ENCODE results near the gene DPYSL5. TPM values are rescaled to one million over a fixed set of nuclear protein-coding genes. Genes with fewer than 3 reads are reported as not detected.

The DPYSL5 gene
- total RNA-seq, 2 donors from 2014 or later = 3.1 to 3.5 TPM

DNA sequence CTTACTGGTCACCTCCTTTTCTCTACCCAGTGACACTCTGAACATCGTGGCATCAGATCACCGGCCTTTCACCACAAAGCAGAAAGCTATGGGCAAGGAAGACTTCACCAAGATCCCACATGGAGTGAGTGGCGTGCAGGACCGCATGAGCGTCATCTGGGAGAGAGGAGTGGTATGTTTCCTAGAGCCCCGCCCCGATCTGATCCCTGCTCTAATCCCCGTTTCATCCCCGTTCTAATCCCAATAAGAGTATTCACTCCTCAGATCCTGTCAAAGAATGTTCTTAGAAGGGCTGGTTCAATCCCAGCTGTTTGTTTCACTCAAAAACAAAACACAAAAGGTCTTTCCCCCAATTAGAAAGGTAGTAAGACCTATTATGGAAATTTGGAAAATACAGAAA, 92.1 kb downstream of the DPYSL5 start:
- 95 to 96% methylated on average over 7 to 9 of the region's 9 CpGs for WGBS, 2 experiments (ENCODE audit: insufficient coverage in 1 of 2, insufficient read length in 1 of 2)
- no peak for DNase-seq
- Histone ChIP-seq H3K36me3 (ENCODE audit: control insufficient read depth, insufficient read depth, low read length) (no peaks in the 10 kb centered on the region), H3K27ac (ENCODE audit: low read depth, low read length) (no peak overlapping the region), H3K4me3 (ENCODE audit: low read length) (no peak overlapping the region), H3K9ac (ENCODE audit: extremely low read depth, low read length, poor library complexity, severe bottlenecking) (no peak overlapping the region), H3K9me3 (ENCODE audit: control insufficient read depth, low read length) (no peaks in the 10 kb centered on the region), H3K27me3 (ENCODE audit: control insufficient read depth, insufficient read depth, low read length, poor library complexity, severe bottlenecking) (peaks cover 6% of the 10 kb centered on the region), H3K4me1 (ENCODE audit: control insufficient read depth, insufficient read depth, low read length) (peaks cover 6% of the 10 kb centered on the region)
- no peak overlapping the region for H3K27ac Mint-ChIP-seq
- H3K9me3 Mint-ChIP-seq = no peaks in the 10 kb centered on the region
- TF ChIP-seq, protein P1, sequence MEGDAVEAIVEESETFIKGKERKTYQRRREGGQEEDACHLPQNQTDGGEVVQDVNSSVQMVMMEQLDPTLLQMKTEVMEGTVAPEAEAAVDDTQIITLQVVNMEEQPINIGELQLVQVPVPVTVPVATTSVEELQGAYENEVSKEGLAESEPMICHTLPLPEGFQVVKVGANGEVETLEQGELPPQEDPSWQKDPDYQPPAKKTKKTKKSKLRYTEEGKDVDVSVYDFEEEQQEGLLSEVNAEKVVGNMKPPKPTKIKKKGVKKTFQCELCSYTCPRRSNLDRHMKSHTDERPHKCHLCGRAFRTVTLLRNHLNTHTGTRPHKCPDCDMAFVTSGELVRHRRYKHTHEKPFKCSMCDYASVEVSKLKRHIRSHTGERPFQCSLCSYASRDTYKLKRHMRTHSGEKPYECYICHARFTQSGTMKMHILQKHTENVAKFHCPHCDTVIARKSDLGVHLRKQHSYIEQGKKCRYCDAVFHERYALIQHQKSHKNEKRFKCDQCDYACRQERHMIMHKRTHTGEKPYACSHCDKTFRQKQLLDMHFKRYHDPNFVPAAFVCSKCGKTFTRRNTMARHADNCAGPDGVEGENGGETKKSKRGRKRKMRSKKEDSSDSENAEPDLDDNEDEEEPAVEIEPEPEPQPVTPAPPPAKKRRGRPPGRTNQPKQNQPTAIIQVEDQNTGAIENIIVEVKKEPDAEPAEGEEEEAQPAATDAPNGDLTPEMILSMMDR (conservative IDR thresholded peaks at IDR 0.05) = no peak
- H3K27me3 Mint-ChIP-seq (ENCODE audit: insufficient read depth) = peaks cover 28% of the 10 kb centered on the region
- peaks cover 12% of the 10 kb centered on the region for H3K4me1 Mint-ChIP-seq
- H3K4me3 Mint-ChIP-seq = no peak overlapping the region
- H3K36me3 Mint-ChIP-seq (ENCODE audit: low read depth) = no peaks in the 10 kb centered on the region

DNA sequence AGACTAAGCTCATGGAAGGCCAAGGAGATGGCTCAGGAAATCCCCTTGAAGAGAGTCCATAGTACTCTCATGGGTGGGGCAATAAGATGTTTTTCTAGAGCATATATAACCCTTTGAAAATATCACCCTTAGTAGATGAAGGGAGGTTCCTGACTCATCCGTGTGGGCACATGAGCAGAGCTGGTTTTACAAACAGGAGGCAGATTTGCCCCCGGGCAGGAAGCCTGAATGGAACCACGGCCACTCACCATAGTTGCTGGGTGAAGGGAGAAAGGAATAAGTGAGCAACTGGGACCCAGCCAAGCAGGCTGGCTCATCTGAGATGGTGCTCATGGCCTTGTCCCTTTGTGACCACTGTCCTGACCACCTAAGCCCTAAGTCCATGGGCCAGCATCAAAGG, 93.6 kb downstream of the DPYSL5 start:
- Histone ChIP-seq H3K9me3 (ENCODE audit: control insufficient read depth, low read length) (no peaks in the 10 kb centered on the region), H3K4me1 (ENCODE audit: control insufficient read depth, insufficient read depth, low read length) (peaks cover 6% of the 10 kb centered on the region), H3K9ac (ENCODE audit: extremely low read depth, low read length, poor library complexity, severe bottlenecking) (no peak overlapping the region), H3K36me3 (ENCODE audit: control insufficient read depth, insufficient read depth, low read length) (no peaks in the 10 kb centered on the region), H3K4me3 (ENCODE audit: low read length) (no peak overlapping the region), H3K27ac (ENCODE audit: low read depth, low read length) (no peak overlapping the region), H3K27me3 (ENCODE audit: control insufficient read depth, insufficient read depth, low read length, poor library complexity, severe bottlenecking) (peaks cover 6% of the 10 kb centered on the region)
- no peak for DNase-seq
- peaks cover 29% of the 10 kb centered on the region for H3K27me3 Mint-ChIP-seq (ENCODE audit: insufficient read depth)
- H3K36me3 Mint-ChIP-seq (ENCODE audit: low read depth) = no peaks in the 10 kb centered on the region
- no peaks in the 10 kb centered on the region for H3K9me3 Mint-ChIP-seq
- 96 to 100% methylated on average over 2 to 3 of the region's 3 CpGs for WGBS, 2 experiments (ENCODE audit: insufficient coverage in 1 of 2, insufficient read length in 1 of 2)
- no peak overlapping the region for H3K4me3 Mint-ChIP-seq
- peaks cover 12% of the 10 kb centered on the region for H3K4me1 Mint-ChIP-seq
- no peak overlapping the region for H3K27ac Mint-ChIP-seq
- TF ChIP-seq, protein P1 (conservative IDR thresholded peaks at IDR 0.05) = no peak

DNA sequence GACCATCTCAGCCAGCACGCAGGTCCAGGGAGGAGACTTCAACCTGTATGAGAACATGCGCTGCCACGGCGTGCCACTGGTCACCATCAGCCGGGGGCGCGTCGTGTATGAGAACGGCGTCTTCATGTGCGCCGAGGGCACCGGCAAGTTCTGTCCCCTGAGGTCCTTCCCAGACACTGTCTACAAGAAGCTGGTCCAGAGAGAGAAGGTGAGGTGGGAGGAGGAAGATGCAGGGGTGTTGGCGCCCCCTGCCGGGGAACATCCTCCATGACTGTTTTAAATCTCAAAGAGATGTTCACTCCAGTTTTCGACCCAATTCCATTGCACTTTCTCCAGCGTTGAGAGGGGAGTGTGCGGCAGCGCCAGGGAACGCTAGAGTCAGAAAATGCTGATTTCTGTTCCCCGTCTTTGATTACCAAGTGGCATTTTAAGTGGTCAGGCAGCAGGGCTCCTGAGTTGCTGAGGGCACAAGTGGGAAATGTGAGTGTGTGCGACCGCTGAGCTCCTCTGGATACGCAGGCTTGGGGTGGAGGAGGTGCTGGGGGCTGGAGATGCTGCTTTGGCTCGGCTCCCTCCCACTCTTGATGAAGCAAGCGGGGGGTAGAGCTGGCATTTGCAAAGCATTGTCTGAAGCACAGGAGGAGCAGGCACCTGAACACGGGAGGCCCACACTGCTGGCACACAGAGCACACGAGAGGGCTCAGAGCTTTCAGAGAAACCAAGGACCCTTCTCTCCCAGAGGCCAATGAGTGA, 94.8 kb downstream of the DPYSL5 start:
- Mint-ChIP-seq H3K36me3 (ENCODE audit: low read depth) (no peaks in the 10 kb centered on the region), H3K4me1 (peaks cover 12% of the 10 kb centered on the region), H3K4me3 (peak overlapping the region; percentile 52), H3K9me3 (no peaks in the 10 kb centered on the region), H3K27ac (no peak overlapping the region), H3K27me3 (ENCODE audit: insufficient read depth) (peaks cover 29% of the 10 kb centered on the region)
- TF ChIP-seq, protein P1 (conservative IDR thresholded peaks at IDR 0.05) = peak; percentile 96
- Histone ChIP-seq H3K27ac (ENCODE audit: low read depth, low read length) (no peak overlapping the region), H3K27me3 (ENCODE audit: control insufficient read depth, insufficient read depth, low read length, poor library complexity, severe bottlenecking) (peaks cover 6% of the 10 kb centered on the region), H3K4me1 (ENCODE audit: control insufficient read depth, insufficient read depth, low read length) (peaks cover 6% of the 10 kb centered on the region), H3K36me3 (ENCODE audit: control insufficient read depth, insufficient read depth, low read length) (no peaks in the 10 kb centered on the region), H3K9ac (ENCODE audit: extremely low read depth, low read length, poor library complexity, severe bottlenecking) (no peak overlapping the region), H3K9me3 (ENCODE audit: control insufficient read depth, low read length) (no peaks in the 10 kb centered on the region), H3K4me3 (ENCODE audit: low read length) (peak overlapping the region; percentile 57)
- DNase-seq = peak; percentile 94
- 29 to 30% methylated on average over 10 to 28 of the region's 28 CpGs for WGBS, 2 experiments (ENCODE audit: insufficient coverage in 1 of 2, insufficient read length in 1 of 2)
